HG02763 (cell line): ENCODE results near the gene FNDC10.
"Not testable (repeated sequence)": the region's sequence is repeated elsewhere in the genome, so short reads cannot be mapped to it uniquely, and the experiment has no call there.

Experiments used
- ATAC-seq: cut with Tn5 transposase; IDR thresholded peaks from one replicate; pipeline ENCODE4 v1.9.1; 2021; ENCODE audit warnings: mild to moderate bottlenecking, moderate library complexity; ENCODE audit not compliant: unreplicated experiment

Gene FNDC10

DNA sequence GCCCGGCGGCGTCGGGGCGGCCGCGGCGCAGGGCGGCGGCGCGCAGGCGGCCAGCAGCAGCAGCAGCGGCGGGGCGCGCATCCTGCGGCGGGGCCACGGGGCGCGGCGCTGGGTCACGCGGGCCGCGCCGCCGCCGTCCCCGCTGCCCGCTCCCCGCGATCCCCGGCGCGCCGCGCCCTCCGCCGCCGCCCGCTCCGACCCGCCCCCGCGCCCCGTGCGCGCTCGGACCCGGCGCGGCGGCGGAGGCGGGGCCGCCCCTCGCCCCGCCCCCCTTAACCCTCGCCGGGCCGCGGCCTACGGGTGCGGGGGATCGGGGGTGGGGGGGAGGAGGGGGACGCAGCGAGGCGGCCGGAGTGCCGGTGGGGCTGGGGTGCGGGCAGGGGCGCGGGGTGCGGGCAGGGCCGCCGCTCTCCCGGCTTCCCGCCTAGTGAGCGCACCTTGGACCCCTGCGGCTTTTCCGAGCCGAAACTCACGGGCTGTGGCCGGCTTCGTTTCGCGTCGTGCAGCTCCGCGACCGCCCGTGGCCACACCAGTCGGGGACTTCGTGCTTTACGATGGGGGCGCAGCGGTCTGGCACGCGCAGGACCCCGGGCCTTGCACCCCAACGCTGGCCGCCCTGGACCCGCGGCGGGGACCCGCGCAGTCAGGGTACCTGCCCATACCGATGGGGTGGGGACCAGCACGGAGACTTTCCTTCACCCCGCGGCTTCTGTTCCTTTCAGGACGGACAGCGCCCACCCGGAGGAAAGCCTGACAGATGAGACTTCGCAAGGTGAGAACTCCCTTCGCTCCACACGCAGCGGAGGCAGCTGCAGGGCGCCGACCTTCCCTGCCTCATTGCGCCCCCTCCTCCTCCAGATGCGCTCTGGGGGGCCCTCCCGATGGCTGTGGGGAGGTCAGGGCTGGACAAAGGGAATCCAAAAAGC lies at the start of gene FNDC10:
TSS of gene FNDC10 (minus strand) at position 201 of the 926 bp plus-strand sequence. CDS start at position 81, 120 bp downstream.
- no peak for ATAC-seq

DNA sequence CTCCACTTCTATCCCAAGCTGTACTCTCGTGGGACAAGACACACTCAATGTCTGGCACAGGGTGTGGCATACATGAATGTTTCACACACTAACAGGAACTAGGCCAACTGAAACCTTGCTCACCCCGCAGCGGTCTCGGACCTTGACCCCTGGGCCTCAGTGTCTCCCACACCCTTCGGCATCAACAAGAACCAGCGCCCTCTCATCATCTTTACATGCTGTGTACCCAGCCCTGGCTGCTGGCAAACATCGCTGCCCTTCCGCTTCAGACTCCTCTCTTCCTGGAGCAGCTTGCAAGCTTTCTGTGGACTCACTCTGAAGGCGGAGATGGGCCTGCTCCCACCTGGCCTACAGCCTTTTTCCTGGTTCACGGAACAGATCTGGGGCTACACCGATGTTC lies 48.3 kb upstream of the FNDC10 start:
- not testable (repeated sequence) for ATAC-seq

DNA sequence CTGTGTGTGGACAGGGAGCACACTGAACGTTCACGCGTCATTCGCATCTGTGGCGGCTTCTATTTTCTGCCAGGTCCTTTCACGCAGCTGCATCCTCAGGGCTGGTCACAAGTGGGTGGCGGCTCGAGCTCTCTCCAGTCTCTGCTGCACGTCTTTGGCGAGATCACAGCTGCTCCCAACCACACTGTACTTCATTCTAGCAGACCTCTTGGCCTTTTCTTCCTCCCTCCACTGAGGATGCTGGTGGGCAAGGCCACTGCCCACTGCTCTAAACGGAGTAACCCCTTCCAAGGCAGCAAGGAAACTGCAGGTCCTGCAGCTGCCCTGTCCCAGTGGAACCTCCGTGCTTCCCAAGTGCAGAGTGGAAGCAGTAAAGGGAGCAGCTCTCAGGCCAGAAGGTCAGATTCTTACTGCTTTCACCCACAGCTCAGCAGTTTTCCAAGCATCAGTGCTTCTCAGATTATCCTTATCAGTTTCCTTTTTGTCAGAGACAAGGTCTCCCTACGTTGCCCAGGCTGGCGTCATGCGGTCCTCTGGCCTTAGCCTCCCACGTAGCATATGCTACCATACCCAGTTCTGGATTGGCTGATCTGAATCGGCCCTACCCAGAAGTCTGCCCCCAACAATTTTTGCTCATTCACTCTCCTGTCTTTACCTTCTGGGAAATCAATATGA lies 47.8 kb upstream of the FNDC10 start:
- not testable (repeated sequence) for ATAC-seq

DNA sequence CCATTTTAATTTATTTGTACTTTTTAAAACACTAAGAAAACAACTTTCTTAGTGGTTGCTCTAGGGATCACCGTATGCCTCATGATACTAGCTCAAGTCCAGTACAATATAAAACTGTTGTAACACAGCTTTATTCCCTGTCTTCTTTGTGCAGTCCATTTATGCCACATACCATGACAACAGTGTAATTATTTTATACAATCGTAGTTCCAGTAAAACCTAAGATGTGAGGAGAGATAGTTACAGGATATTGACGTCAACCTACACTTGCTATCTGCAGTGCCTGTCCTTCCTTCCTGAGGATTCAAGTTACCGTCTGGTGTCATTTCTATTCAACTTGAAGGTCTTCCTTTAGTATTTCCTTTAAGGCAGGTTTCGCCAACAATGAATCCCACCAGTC lies 46.4 kb upstream of the FNDC10 start:
- not testable (repeated sequence) for ATAC-seq

DNA sequence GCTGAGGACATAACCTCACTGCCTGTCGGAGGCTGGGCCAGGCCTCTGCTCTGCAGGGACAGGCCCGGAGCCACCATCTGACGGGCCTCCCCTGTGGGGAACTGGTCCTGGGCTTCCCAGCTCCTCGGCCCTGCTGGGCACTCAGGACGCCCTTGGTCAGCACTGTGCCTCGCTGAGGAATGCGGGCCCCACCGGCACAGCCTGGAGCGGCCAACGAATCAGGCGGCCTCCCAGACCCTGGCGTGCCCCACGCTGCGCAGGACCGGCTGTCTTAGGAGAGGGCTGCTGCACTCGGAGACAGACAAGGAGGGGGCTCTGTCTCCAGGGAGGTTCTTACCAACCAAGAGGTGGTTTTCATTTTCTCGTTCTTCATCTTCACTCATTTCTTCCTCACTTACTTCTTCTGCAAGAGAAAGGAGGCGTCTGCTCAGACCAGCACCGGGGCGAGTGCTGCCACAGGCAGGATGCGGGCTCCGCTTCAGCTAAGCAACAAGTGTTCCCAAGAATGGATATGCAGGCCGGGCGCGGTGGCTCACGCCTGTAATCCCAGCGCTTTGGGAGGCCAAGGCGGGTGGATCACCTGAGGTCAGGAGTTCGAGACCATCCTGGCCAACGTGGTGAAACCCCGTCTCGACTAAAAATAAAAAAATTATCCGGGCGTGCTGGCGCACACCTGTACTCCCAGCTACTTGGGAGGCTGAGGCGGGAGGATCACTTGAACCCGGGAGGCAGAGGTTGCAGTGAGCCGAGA lies 41.0 kb upstream of the FNDC10 start:
- ATAC-seq = not testable (repeated sequence)

DNA sequence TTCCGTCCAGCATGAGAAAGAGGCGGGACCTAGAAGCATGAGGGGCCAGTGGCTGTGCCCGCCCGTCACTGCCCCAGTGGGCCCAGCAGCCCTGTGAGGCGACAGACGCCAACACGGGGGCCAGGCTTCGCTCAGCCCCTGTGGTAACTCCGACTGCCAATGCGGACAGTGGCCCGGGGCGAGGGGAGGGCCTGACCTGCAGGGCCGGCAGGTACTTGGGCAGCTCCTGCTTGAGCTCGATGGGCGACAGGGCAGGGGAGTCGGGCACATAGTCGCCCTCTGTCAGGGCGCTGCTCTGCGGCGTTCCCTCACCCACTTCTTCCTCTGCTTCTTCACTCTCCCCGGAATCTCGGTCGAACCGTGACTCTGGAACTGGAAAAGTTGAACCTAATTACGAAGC lies 40.1 kb upstream of the FNDC10 start:
- ATAC-seq = not testable (repeated sequence)

DNA sequence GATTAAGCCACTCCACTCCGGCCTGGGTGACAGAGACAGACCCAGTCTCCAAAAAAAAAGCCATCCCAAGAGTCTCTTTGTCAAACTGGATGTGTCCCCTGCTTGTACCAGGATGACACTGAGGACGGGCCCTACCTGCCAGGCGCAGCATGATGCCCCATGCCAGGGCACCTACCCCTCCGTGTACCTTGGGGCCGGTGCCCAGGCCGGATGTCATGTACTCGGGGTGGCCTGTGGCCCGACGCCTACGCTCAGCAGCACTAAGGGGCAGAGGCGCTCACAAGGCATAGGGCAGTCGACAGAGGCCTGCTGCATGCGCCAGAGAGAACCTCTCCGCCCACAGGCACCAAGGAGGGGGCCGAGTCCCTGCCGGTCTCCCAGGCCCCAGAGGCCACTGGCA lies 39.4 kb upstream of the FNDC10 start:
- not testable (repeated sequence) for ATAC-seq

DNA sequence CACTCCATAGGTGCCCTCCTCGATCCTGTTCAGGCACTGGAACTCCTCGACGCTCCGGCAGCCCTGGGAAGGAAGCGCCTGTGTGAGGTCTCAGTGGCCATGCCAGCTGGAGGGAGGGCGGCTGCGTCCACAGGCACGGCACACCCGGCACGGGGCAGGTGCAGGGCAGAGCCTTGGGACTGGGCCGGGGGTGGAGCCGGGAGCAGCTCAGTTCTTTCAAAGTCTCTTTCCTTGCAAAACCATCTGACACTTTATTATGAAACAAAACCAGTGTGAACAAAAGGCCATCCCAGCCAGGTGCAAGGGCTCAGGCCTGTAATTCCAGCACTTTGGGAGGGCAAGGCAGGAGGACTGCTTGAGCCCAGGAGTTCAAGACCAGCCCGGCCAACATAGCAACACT lies 38.6 kb upstream of the FNDC10 start:
- ATAC-seq = not testable (repeated sequence)

DNA sequence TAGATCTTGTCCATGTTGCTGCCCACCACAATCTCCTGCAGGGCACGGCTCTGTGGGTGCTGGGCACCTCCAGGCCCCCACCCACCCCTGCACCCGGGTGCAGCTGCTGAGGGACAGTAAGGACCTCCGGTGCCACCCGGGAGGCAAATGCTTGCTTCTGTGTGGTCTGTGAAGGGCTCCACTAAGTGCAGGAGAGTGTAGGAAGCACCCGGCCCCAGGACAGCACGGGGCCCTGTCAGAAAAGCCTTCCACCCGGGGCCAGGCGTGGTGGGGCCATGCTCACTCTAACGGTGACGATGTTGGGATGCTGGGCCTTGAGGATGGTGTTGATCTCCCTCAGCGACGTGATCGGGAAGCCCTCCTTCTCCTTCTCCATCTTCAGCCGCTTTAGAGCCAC lies 37.5 kb upstream of the FNDC10 start:
- not testable (repeated sequence) for ATAC-seq

DNA sequence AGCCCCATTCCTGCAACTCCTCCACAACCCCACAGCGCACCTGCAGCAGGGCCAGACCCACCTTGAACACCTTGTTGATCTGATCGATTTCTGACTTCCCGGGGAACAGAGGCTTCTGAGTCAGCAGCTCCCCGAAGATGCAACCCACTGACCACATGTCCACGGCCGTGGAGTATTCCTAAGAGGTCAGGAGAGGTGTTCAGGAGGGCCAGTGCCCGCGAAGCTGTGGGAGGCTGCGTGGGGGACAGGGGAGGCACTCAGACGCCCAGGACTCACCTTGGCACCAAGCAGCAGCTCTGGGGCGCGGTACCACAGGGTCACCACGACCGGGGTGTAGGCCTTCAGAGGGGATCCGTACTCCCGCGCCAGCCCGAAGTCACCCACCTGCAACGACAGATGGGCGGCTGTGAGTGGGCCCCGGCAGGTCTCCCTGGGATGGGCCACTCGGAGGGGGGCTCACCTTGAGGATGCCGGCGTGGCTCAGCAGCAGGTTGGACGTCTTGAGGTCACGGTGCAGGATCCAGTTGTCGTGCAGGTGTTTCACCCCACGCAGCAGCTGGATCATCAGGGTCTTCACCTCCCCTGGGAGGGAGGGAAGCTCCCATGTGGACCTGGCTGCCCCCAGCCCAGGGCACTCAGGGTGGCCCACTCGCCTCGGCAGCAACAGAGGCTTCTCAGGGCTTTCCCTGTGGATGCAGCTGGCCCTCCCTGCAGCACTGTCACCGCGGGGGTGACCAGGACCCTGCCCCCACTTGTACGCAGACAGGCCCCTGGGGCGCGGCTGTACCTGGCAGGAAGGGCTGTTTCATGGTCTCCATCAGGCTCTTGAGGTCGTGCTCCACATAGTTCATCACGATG lies 36.9 kb upstream of the FNDC10 start:
- ATAC-seq = not testable (repeated sequence)

DNA sequence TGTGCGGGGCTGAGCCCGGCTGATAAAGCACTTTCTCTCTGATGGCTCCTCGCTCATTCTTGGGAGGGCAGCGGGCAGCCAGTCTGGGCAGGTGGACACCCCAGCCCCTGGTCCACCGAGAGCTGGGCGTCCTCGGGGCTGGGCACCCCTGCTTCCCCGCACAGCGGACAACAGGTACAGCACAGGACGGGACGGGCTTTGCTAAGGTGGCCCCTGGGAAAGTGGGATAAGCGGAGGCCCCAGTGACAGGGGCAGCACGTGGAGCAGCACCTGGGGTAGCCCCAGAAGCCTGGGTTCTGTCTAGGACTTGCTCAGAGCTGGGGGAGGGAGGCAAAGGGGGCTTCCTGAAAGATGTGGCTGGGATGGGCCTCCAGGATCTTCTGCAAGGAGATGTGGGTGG lies 34.7 kb upstream of the FNDC10 start:
- ATAC-seq = not testable (repeated sequence)

DNA sequence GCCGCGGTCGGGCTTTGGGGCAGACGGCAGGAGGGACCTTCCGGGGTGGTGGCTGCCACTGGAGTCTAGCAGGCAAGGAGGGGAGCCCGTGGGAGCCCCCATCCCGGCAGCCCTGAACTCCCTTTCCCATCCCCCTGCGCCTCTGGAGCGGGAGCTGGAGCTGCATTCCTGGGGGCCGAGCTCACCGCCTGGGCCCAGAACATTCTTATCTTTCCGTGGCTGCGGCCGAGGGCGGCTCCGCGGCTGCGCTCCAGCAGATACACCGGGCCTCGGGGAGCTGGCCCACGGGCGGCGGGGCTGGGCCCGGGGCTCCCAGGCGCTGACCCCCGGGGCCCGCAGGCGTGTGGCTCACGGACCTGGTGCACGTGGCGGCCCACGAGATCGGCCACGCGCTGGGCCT lies 33.5 kb upstream of the FNDC10 start:
- ATAC-seq = not testable (repeated sequence)

DNA sequence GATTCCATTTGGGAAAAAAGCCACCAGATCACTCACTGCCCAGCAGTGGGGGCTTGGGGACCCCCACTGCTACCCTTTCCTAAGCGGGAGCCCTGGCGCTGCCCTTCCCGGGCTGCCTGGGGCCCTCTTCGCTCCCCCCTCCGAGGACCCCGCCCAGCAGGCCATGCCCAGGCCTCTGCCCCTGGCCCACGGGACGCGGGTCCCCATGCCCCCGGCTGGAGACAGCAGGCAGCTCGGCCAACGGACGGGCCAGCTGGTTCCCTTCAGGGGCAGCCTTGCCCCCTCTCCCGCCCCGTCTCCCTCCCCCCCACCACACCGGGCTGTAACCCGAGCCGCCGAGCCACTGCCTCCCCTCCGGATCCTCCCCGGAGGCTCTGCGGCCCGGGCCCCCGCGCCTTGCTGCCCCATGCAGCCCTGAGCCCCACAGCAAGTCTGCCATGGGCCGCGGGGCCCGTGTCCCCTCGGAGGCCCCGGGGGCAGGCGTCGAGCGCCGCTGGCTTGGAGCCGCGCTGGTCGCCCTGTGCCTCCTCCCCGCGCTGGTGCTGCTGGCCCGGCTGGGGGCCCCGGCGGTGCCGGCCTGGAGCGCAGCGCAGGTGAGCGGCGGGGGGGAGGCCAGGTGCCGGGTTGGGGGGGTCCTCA lies 32.0 kb upstream of the FNDC10 start, which contains the start of gene MMP23B:
TSS of gene MMP23B (plus strand) at position 392 of the 639 bp plus-strand sequence. CDS start at position 438, 46 bp downstream.
- no peak for ATAC-seq

DNA sequence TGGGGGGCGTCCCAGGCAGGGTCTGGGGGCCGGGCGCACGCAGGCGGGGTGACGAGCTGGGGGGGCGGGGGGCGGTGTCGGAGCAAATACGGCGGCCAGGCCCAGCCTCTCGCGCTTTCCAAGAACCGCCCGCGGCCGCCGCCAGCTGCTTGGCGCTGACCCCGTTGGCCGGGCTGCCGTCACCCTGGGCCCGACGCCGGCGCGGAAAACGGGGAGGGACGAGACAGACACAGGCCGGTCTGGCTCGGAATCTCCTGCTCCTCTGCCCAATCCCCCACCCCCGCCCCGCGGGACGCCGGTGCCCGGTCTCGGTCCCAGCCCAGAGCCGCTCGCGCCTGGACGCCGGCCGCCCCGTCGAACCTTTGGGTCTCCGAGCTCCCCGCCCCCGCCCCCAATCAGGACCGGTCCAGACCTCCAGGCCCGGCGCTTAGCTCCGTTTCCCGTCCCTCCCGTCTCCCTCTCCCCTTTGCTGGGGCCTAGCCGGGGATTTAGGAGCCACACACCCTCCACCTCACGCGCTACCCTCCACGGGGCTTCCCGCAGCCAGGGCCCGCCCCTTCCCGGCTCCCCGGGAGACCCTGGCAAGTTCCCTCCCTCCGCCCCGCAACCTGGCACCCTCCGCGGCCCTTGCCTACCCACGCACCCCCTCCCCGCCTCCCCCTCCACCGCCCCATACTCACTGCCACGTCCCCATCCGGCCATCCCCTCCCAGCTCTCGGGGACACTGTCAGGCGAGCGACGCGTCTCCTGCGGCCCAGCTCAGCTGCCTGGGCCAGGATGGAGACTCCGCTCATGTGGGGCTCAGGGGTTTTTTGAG lies 31.2 kb upstream of the FNDC10 start:
- ATAC-seq = no peak

DNA sequence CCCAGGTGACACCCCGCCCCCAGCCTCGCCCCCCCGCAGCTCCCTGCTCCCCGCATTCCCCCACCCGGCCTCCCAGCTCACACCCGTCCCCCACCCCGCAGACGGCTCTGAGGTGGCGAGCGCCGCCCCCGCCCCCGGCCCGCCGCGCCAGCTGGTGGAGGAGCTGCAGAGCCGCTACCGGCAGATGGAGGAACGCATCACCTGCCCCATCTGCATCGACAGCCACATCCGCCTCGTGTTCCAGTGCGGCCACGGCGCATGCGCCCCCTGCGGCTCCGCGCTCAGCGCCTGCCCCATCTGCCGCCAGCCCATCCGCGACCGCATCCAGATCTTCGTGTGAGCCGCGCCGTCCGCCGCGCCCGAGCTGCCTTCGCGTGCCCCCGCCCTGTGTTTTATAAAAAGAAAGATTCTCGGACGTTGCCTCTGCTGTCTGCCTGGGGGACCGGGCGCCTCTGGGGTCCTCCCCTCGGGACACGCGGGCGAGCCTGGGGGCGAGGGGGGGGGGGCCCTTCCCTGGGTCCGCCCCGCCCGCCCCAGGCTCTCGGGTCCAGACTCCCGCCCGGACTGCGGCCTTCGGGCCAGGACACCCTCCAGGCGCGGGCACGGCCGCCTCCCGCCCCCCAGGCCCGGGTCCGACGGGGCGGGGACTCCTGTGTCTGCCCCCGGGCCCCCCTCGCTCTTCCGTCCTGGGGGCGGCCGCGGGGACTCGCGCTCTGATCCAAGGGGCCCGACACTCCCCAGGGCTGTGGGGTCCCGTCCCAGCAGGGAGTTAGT lies 30.4 kb upstream of the FNDC10 start:
- peak; percentile 52 for ATAC-seq

DNA sequence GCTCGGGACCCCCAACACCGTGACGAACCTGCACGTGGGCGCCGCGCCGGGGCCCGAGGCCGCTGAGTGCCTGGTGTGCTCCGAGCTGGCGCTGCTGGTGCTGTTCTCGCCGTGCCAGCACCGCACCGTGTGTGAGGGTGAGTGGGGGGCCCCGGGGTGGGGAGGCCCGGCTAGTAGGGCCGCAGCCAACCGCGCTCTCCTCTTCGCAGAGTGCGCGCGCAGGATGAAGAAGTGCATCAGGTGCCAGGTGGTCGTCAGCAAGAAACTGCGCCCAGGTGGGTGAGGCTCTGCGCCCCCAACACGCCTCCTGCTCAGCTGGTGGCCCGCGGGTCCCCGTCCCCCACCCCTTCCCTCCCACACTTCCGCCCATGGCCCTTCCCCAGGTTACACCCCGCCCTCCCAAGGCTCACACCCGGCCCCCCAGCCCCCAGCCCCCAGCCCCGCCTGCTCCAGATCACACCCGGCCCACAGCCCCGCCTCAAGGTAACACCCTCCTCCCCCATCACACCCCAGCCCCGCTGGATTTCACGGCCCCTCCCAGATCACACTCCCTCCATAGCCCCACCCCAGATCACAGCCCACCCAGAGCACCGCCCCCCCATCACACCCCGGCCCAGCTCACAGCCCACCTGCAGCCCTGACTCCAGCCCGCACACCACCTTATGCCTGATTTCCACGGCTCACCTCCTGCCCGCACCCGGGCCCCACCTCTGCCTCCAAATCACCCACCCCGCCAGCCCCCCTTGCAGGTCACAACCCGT lies 29.7 kb upstream of the FNDC10 start:
- ATAC-seq = no peak

DNA sequence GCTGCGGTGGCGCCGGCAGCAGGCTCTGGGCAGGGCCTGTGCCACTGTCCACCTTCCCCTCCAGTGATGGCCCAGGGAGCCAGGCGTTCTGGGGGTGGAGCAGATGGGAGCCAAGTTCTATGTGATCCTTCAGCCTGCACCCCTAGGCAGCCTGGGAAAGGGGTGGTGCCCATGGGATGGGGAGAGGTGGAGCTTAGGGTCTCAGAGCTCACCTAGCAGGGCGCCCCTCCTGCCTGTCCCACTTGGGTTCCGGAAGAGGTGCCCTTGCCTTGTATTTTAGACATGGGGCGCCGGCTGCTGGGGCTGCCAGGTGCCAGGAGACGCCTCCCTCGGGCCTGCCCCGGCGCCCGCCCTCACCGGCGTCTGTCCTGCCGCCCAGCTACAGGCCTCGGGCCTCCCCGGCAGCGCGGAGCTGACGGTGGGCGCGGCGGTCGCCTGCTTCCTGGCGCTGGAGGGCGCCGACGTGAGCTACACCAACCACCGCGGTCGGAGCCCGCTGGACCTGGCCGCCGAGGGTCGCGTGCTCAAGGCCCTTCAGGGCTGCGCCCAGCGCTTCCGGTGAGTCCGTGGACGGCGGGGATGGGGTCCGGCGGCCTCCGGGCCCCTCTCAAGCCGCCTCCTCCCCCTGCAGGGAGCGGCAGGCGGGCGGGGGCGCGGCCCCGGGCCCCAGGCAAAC lies 29.0 kb upstream of the FNDC10 start:
- ATAC-seq = no peak
